K562 (cell line): Measurements from ENCODE around the gene MDM4. TPM values are rescaled to one million over a fixed set of nuclear protein-coding genes. Genes with fewer than 3 reads are reported as not detected.

Experiments used
- ATAC-seq: fragments of 200-7000 bp; cut with Tn5 transposase; 3 replicates; pipeline ENCODE4 v1.9.1; 2020; ENCODE audit warnings: moderate library complexity
- BruUV-seq: library from RNA; stranded (reverse); fragments of 400-500 nt; replicated peaks from 2 replicates; lab custom pipeline; 2021; lab: Mats Ljungman, UMichigan
- CTCF ChIA-PET: fragments of 300-600 bp; formaldehyde crosslinking; extraction: SDS; loops from one replicate; lab custom pipeline; 2021; ENCODE audit warnings: low intra/inter-chr PET ratio; lab: Yijun Ruan, JAX
- POLR2A ChIA-PET: fragments of 300-600, 350-650 bp; sonication (Branson Sonifier 250); formaldehyde crosslinking; extraction: SDS; loops from one replicate; lab custom pipeline; 2021; ENCODE audit warnings: antibody characterized with exemption, inconsistent platforms; lab: Yijun Ruan, JAX
- DNase-seq, 4 experiments: peaks; one replicate each; pipeline versions ENCODE4 v3.0.0 to v3.0.0-alpha.2; 2011 to 2018; ENCODE audit warnings: low spot score in 3 of 4, mixed read lengths in 3 of 4; ENCODE audit errors: extremely low read depth in 1 of 4
- FAIRE-seq: peaks from 2 replicates; lab custom pipeline; 2011; peaks lifted over from hg19 to GRCh38; lab: Jason Lieb, UNC
- H2AFZ ChIP-seq: 2 replicates; pipeline ENCODE4 v1.6.0; 2011; ENCODE audit warnings: low read depth, low read length, control low read depth, inconsistent platforms
- H3K27ac ChIP-seq: fragments of 200-600 bp; 3 replicates; pipeline ENCODE4 v1.8.0; 2011; ENCODE audit warnings: low read depth, mild to moderate bottlenecking, control low read depth, inconsistent platforms, low read length, moderate library complexity, mixed read lengths; ENCODE audit errors: extremely low read depth
- H3K27me3 ChIP-seq, 2 experiments: fragments of 300-600 bp in 1 of 2; 2 replicates in 1 of 2; 3 replicates in 1 of 2; pipeline versions ENCODE4 v1.6.0 to v1.8.0; 2011; ENCODE audit warnings: inconsistent platforms in 2 of 2, low read length in 2 of 2, mild to moderate bottlenecking in 1 of 2, mixed read lengths in 1 of 2, moderate library complexity in 1 of 2; ENCODE audit not compliant: control insufficient read depth in 2 of 2, insufficient read depth in 2 of 2
- H3K36me3 ChIP-seq: fragments of 300-600 bp; 3 replicates; pipeline ENCODE4 v1.8.0; 2011; ENCODE audit warnings: mild to moderate bottlenecking, low read length, inconsistent platforms; ENCODE audit not compliant: control insufficient read depth, insufficient read depth
- H3K4me1 ChIP-seq, 2 experiments: fragments of 200-600 bp in 1 of 2; replicated peaks in 1 of 2; 2 replicates in 1 of 2; 3 replicates in 1 of 2; pipeline versions ENCODE4 v1.5.1 to v1.8.0; 2011; ENCODE audit warnings: inconsistent platforms in 2 of 2, low read length in 2 of 2, mild to moderate bottlenecking in 1 of 2, mixed read lengths in 1 of 2, moderate library complexity in 1 of 2; ENCODE audit not compliant: control insufficient read depth in 2 of 2, insufficient read depth in 2 of 2
- H3K4me2 ChIP-seq: 2 replicates; pipeline ENCODE4 v1.6.1; 2011; ENCODE audit warnings: low read length, control low read depth, inconsistent platforms, mixed read lengths; ENCODE audit not compliant: insufficient read depth
- H3K4me3 ChIP-seq: fragments of 200-600 bp; sonication (generic), shearing (Covaris generic); 2 replicates; pipeline ENCODE4 v1.5.1; 2016; ENCODE audit warnings: control low read depth, inconsistent platforms
- H3K79me2 ChIP-seq: fragments of 200-600 bp; 3 replicates; pipeline ENCODE4 v1.8.0; 2011; ENCODE audit warnings: low read length, inconsistent platforms; ENCODE audit not compliant: control insufficient read depth, insufficient read depth
- H3K9ac ChIP-seq, 2 experiments: 2 replicates each; pipeline versions ENCODE4 v1.6.0 to v1.6.1; 2011; ENCODE audit warnings: low read depth in 2 of 2, low read length in 2 of 2, control low read depth in 1 of 2, inconsistent platforms in 1 of 2, mild to moderate bottlenecking in 1 of 2, mixed read lengths in 1 of 2; ENCODE audit not compliant: insufficient read depth in 1 of 2
- H3K9me1 ChIP-seq: one replicate; pipeline ENCODE4 v1.6.0; 2011; ENCODE audit warnings: inconsistent platforms, mild to moderate bottlenecking, low read length, moderate library complexity; ENCODE audit not compliant: control insufficient read depth, insufficient read depth
- H3K9me3 ChIP-seq: replicated peaks from 2 replicates; pipeline ENCODE4 v1.5.1; 2011; ENCODE audit warnings: low read depth, low read length, inconsistent platforms; ENCODE audit not compliant: control insufficient read depth, insufficient read depth
- H4K20me1 ChIP-seq: replicated peaks from 2 replicates; pipeline ENCODE4 v1.6.1; 2011; ENCODE audit warnings: low read length, inconsistent platforms, mixed read lengths; ENCODE audit not compliant: control insufficient read depth, insufficient read depth
- MYBL2 ChIP-seq, 2 experiments: fragments of 450-650 bp in 1 of 2; sonication (generic) in 1 of 2; formaldehyde crosslinking in 1 of 2; IDR thresholded peaks; 2 replicates each; pipeline versions ENCODE4 v1.6.1 to v1.8.1; 2017 to 2022; ENCODE audit warnings: borderline replicate concordance in 1 of 2, inconsistent platforms in 1 of 2, low read depth in 1 of 2, mild to moderate bottlenecking in 1 of 2, missing genetic modification reagents in 1 of 2, moderate library complexity in 1 of 2
- MYNN ChIP-seq, 2 experiments: sonication (generic); formaldehyde crosslinking in 1 of 2; IDR thresholded peaks; 2 replicates each; pipeline versions ENCODE4 v1.5.0 to v1.6.1; 2016 to 2020; ENCODE audit warnings: antibody characterized with exemption in 1 of 2, missing genetic modification reagents in 1 of 2
- PHB ChIP-seq: fragments of 250-450 bp; sonication (Bioruptor Pico); IDR thresholded peaks from 2 replicates; pipeline ENCODE4 v1.5.0; 2021
- PHF20 ChIP-seq: fragments of 450-650 bp; IDR thresholded peaks from 2 replicates; pipeline ENCODE4 v1.6.1; 2018; ENCODE audit not compliant: partially characterized antibody
- RBM14 ChIP-seq: fragments of 200-400 bp; formaldehyde crosslinking; IDR thresholded peaks from 2 replicates; pipeline ENCODE4 v1.6.1; 2018; ENCODE audit warnings: low read depth, mild to moderate bottlenecking, low read length, moderate library complexity, borderline replicate concordance; ENCODE audit not compliant: insufficient read depth
- ZNF146 ChIP-seq: IDR thresholded peaks from one replicate; pipeline ENCODE4 v1.6.1; 2018; ENCODE audit warnings: missing compliant biosample characterization; ENCODE audit not compliant: unreplicated experiment
- WGBS: fragments of 100-300 bp; shearing (Covaris generic); methylation state at CpG from one replicate; pipeline ENCODE4 v1.1.6; 2016; ENCODE audit warnings: low coverage, mixed read lengths; ENCODE audit not compliant: insufficient coverage; ENCODE audit errors: missing lambda C conversion rate; 5-methylcytosine and 5-hydroxymethylcytosine counted together
- in situ Hi-C: fragments of 300-500 bp; cut with MboI; formaldehyde crosslinking; loops from 4 replicates; pipeline ENCODE4 v1.15.0; 2018; ENCODE audit warnings: inconsistent platforms, mixed read lengths
- intact Hi-C: fragments of 100-400 bp; cut with micrococcal nuclease; formaldehyde crosslinking; loops from 2 replicates; pipeline ENCODE4 v1.14.2; 2022
- polyA plus RNA-seq, 8 experiments: library from polyadenylated mRNA; depleted of rRNA in 4 of 8; stranded (reverse) in 5 of 8; unstranded in 3 of 8; fragments of >200 nt; fragmentation: Nextera tagmentation in 2 of 8; fragmentation: Illumina TruSeq in 1 of 8; extraction: Ambion mirVana in 2 of 8; extraction: Trizol in 1 of 8; gene quantifications; 2 replicates each; pipeline versions ENCODE4 v1.2.1 to v1.2.3, GENCODE V29; 2011 to 2014; ENCODE audit warnings: inconsistent platforms in 1 of 8, missing spikeins in 1 of 8
- total RNA-seq, 7 experiments: library from RNA; depleted of rRNA in 6 of 7; stranded (reverse); fragments of >200 nt in 6 of 7; fragmentation: Illumina TruSeq in 2 of 7; extraction: Trizol in 2 of 7; gene quantifications; 2 replicates each; pipeline versions ENCODE4 v1.2.1 to v1.2.3, GENCODE V29; 2011 to 2021; ENCODE audit warnings: low replicate concordance in 1 of 7
- TF ChIP-seq, protein P1 (sequence below): fragments of 200-800 bp; sonication (Bioruptor generic); IDR thresholded peaks from 2 replicates; pipeline ENCODE4 v1.6.1; 2017; ENCODE audit warnings: missing genetic modification characterization, missing compliant biosample characterization
- TF ChIP-seq, protein P2 (sequence below): sonication (generic); formaldehyde crosslinking; IDR thresholded peaks from 2 replicates; pipeline ENCODE4 v1.8.1; 2022; ENCODE audit warnings: missing genetic modification reagents

The MDM4 gene
- total and polyA plus RNA-seq, 9 of the 15 experiments (the other 6 are each of a cell fraction or from before 2014, with no cell fraction given) = 3.3 to 61.7 (median 21.2) TPM

DNA sequence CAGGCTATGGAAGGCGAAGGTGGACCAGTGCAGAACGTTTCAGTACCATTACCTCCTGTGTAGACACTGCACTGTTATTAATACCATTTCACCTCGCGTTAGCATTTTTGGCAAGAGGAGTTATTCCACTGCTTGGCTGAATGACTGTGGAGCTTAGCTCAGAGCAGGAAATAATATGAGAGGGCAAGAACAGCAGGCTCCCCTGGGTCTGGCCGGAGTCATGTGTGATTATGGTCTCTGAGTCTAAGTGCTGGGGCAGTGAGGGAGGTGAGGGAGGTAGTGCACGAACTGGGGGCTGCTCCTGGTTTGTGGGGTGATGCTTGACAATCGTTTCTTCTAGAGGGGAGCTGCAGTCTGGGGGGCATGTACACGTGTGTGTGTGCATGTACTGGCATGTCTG is 82.9 kb downstream of the MDM4 start:
- DNase-seq (no peak), ATAC-seq (peak; percentile 22; the same call in 1 of the 3 replicates), FAIRE-seq (no peak)
- Histone ChIP-seq H3K27ac (no peak overlapping the region), H3K4me1 (peaks cover 3 to 8% of the 10 kb centered on the region in 2 experiments; a peak in 4 of 5 replicates), H3K9me1 (no peaks in the 10 kb centered on the region), H3K27me3 (peaks cover 31 to 63% of the 10 kb centered on the region in 2 experiments; a peak in 4 of 5 replicates), H3K4me2 (no peak overlapping the region), H3K79me2 (no peaks in the 10 kb centered on the region), H2AFZ (no peak overlapping the region), H4K20me1 (no peaks in the 10 kb centered on the region; the same call in 1 of the 2 replicates), H3K36me3 (no peaks in the 10 kb centered on the region), H3K9me3 (no peaks in the 10 kb centered on the region), H3K4me3 (no peak overlapping the region), H3K9ac (no peak overlapping the region)
- ChIA-PET POLR2A (interaction anchor here (2.1 kb wide), 1 partner anchor 10 kb away, joined by 5 read pairs; no protein-coding TSS in a partner anchor), CTCF (no interaction called here)
- intact Hi-C loops = no loop called here
- TF ChIP-seq RBM14 (no peak), MYBL2 (IDR thresholded peaks at IDR 0.05; ENCODE audit: low read depth) (no peak), MYBL2 (CRISPR knock-in tag; IDR thresholded peaks at IDR 0.05; ENCODE audit: borderline replicate concordance) (no peak), MYNN (IDR thresholded peaks at IDR 0.05) (no peak), MYNN (CRISPR knock-in tag; IDR thresholded peaks at IDR 0.05) (no peak), PHB (CRISPR knock-in tag) (no peak), PHF20 (no peak), ZNF146 (CRISPR knock-in tag) (no peak)
- TF ChIP-seq, protein P1, sequence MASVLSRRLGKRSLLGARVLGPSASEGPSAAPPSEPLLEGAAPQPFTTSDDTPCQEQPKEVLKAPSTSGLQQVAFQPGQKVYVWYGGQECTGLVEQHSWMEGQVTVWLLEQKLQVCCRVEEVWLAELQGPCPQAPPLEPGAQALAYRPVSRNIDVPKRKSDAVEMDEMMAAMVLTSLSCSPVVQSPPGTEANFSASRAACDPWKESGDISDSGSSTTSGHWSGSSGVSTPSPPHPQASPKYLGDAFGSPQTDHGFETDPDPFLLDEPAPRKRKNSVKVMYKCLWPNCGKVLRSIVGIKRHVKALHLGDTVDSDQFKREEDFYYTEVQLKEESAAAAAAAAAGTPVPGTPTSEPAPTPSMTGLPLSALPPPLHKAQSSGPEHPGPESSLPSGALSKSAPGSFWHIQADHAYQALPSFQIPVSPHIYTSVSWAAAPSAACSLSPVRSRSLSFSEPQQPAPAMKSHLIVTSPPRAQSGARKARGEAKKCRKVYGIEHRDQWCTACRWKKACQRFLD = no peak
- TF ChIP-seq, protein P2, sequence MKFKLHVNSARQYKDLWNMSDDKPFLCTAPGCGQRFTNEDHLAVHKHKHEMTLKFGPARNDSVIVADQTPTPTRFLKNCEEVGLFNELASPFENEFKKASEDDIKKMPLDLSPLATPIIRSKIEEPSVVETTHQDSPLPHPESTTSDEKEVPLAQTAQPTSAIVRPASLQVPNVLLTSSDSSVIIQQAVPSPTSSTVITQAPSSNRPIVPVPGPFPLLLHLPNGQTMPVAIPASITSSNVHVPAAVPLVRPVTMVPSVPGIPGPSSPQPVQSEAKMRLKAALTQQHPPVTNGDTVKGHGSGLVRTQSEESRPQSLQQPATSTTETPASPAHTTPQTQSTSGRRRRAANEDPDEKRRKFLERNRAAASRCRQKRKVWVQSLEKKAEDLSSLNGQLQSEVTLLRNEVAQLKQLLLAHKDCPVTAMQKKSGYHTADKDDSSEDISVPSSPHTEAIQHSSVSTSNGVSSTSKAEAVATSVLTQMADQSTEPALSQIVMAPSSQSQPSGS (CRISPR knock-in tag) = no peak
- no TSS peak for BruUV-seq
- 8% methylated on average over 8 of the region's 8 CpGs for WGBS
- in situ Hi-C loops = no loop called here
